ENCODE data around the gene IBSP.

The IBSP gene

DNA sequence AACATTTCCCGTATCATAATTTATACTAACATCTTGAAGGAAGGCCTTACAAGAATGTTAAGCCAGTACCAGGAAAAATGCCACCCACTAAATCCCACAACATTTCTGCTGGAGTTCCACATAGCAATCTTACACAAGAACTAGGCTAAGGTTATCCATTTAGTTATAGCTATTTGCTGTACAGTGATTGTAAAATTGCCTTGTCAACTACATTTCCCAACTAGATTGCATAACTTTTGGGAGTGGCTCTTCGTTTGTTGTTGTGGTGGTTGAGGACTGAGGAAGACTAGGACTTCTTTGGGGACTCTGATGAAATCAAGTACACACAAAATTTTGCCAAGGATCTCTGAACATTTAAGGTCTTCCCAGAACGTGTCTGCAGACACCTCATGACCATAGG lies 8.0 kb downstream of the IBSP start:
- no peak overlapping the region for H3K4me3 ChIP-seq (ENCODE audit: low read length)
- no peak overlapping the region for H3K4me2 ChIP-seq (ENCODE audit: low read length)
- H3K27me3 ChIP-seq (ENCODE audit: control insufficient read depth, low read length), result 0 out of 2 replicates have a peak, but pooled peaks cover 2% of the 10 kb centered on the region
- no peak for TF ChIP-seq EZH2phosphoT487 (IDR thresholded peaks at IDR 0.05; ENCODE audit: borderline replicate concordance, low read length)
- TF ChIP-seq, protein P1, sequence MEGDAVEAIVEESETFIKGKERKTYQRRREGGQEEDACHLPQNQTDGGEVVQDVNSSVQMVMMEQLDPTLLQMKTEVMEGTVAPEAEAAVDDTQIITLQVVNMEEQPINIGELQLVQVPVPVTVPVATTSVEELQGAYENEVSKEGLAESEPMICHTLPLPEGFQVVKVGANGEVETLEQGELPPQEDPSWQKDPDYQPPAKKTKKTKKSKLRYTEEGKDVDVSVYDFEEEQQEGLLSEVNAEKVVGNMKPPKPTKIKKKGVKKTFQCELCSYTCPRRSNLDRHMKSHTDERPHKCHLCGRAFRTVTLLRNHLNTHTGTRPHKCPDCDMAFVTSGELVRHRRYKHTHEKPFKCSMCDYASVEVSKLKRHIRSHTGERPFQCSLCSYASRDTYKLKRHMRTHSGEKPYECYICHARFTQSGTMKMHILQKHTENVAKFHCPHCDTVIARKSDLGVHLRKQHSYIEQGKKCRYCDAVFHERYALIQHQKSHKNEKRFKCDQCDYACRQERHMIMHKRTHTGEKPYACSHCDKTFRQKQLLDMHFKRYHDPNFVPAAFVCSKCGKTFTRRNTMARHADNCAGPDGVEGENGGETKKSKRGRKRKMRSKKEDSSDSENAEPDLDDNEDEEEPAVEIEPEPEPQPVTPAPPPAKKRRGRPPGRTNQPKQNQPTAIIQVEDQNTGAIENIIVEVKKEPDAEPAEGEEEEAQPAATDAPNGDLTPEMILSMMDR (IDR thresholded peaks at IDR 0.05; ENCODE audit: low read depth, low read length, poor library complexity, severe bottlenecking), result no peak
- H3K36me3 ChIP-seq (ENCODE audit: control insufficient read depth, low read length), result no peaks in the 10 kb centered on the region
- H3K4me1 ChIP-seq (ENCODE audit: control insufficient read depth, low read length), result no peaks in the 10 kb centered on the region
- H4K20me1 ChIP-seq (ENCODE audit: control insufficient read depth, insufficient read depth, low read depth, low read length), result no peaks in the 10 kb centered on the region
- no peak overlapping the region for H3K27ac ChIP-seq (ENCODE audit: low read depth, low read length)
- H3K9me2 ChIP-seq (replicated peaks; ENCODE audit: control insufficient read depth, low read length), result no peaks in the 10 kb centered on the region
- no peaks in the 10 kb centered on the region for H3K9me3 ChIP-seq (ENCODE audit: control insufficient read depth, insufficient read depth, low read length)
- H3F3A ChIP-seq (ENCODE audit: control insufficient read depth, insufficient read depth), result no peaks in the 10 kb centered on the region
- no peaks in the 10 kb centered on the region for H3K79me2 ChIP-seq (ENCODE audit: control insufficient read depth, low read length)

DNA sequence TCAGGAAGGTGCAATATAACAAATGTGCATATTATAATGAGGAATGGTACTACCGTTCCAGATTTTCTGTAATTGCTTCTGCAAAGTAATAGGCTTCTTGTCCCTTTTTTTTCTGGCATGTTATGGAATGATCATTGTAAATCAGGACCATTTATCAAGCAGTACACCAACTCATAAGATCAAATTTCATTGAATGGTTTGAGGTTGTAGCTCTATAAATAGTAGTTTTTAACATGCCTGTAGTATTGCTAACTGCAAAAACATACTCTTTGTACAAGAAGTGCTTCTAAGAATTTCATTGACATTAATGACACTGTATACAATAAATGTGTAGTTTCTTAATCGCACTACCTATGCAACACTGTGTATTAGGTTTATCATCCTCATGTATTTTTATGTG lies 12.6 kb downstream of the IBSP start:
- Histone ChIP-seq H3K27ac (ENCODE audit: low read depth, low read length) (no peak overlapping the region), H3K27me3 (ENCODE audit: control insufficient read depth, low read length) (no peaks in the 10 kb centered on the region), H4K20me1 (ENCODE audit: control insufficient read depth, insufficient read depth, low read depth, low read length) (no peaks in the 10 kb centered on the region), H3K4me1 (ENCODE audit: control insufficient read depth, low read length) (no peaks in the 10 kb centered on the region), H3K79me2 (ENCODE audit: control insufficient read depth, low read length) (no peaks in the 10 kb centered on the region), H3K36me3 (ENCODE audit: control insufficient read depth, low read length) (no peaks in the 10 kb centered on the region), H3K4me3 (ENCODE audit: low read length) (no peak overlapping the region), H3F3A (ENCODE audit: control insufficient read depth, insufficient read depth) (no peaks in the 10 kb centered on the region), H3K9me3 (ENCODE audit: control insufficient read depth, insufficient read depth, low read length) (no peaks in the 10 kb centered on the region), H3K4me2 (ENCODE audit: low read length) (no peak overlapping the region), H3K9me2 (replicated peaks; ENCODE audit: control insufficient read depth, low read length) (no peaks in the 10 kb centered on the region)
- TF ChIP-seq, protein P1 (IDR thresholded peaks at IDR 0.05; ENCODE audit: low read depth, low read length, poor library complexity, severe bottlenecking), result no peak
- TF ChIP-seq EZH2phosphoT487 (IDR thresholded peaks at IDR 0.05; ENCODE audit: borderline replicate concordance, low read length), result no peak

DNA sequence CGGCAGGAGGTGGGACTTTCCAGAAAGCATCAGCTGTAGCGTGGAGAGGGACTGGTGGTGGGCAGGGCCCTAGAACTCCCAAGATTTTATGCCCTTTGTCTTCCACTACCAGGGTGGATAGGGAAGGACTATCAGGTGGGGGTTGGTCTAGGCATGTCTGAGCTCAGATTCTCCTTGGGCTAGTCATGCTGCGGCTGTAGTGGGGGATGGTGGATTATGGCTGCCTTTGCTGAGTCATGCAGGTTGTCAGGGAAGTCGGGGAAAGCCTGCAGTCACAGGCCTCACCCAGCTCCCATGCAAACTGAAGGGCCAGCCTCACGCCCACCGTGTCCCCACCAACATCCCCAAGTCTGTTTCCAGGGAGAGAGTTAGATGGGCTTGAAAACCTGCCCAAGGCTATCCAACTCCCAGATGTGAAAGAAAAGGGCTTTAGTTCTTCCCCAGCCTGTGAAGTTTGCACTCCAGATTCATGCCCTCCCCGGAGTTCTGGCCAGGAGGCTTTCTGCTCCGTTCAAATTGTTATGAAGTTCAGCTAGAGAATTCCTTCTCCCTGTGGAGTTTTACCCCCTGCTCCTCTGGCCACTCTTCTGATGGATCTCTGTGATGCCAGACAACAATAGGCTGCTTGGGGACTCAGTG lies 20.0 kb downstream of the IBSP start:
- no peak overlapping the region for H3K4me2 ChIP-seq (ENCODE audit: low read length)
- no peaks in the 10 kb centered on the region for H3F3A ChIP-seq (ENCODE audit: control insufficient read depth, insufficient read depth)
- H3K4me3 ChIP-seq (ENCODE audit: low read length), result no peak overlapping the region
- no peak overlapping the region for H3K27ac ChIP-seq (ENCODE audit: low read depth, low read length)
- no peaks in the 10 kb centered on the region for H4K20me1 ChIP-seq (ENCODE audit: control insufficient read depth, insufficient read depth, low read depth, low read length)
- no peaks in the 10 kb centered on the region for H3K9me2 ChIP-seq (replicated peaks; ENCODE audit: control insufficient read depth, low read length)
- H3K9me3 ChIP-seq (ENCODE audit: control insufficient read depth, insufficient read depth, low read length), result no peaks in the 10 kb centered on the region
- TF ChIP-seq, protein P1 (IDR thresholded peaks at IDR 0.05; ENCODE audit: low read depth, low read length, poor library complexity, severe bottlenecking), result no peak
- no peak for TF ChIP-seq EZH2phosphoT487 (IDR thresholded peaks at IDR 0.05; ENCODE audit: borderline replicate concordance, low read length)
- H3K79me2 ChIP-seq (ENCODE audit: control insufficient read depth, low read length), result no peaks in the 10 kb centered on the region
- no peaks in the 10 kb centered on the region for H3K4me1 ChIP-seq (ENCODE audit: control insufficient read depth, low read length)
- no peaks in the 10 kb centered on the region for H3K36me3 ChIP-seq (ENCODE audit: control insufficient read depth, low read length)
- no peaks in the 10 kb centered on the region for H3K27me3 ChIP-seq (ENCODE audit: control insufficient read depth, low read length)
